GM11168 (cell line): Measurements from ENCODE around the gene WASF2.
"Not testable (repeated sequence)": the region's sequence is repeated elsewhere in the genome, so short reads cannot be mapped to it uniquely, and the experiment has no call there.

Experiments used
- in situ Hi-C: fragments of 300-500 bp; cut with MboI; formaldehyde crosslinking; loops from one replicate; pipeline ENCODE4 v1.12.0; 2022; ENCODE audit warnings: low sequenced_read_pairs; ENCODE audit not compliant: unreplicated experiment

The WASF2 gene

DNA sequence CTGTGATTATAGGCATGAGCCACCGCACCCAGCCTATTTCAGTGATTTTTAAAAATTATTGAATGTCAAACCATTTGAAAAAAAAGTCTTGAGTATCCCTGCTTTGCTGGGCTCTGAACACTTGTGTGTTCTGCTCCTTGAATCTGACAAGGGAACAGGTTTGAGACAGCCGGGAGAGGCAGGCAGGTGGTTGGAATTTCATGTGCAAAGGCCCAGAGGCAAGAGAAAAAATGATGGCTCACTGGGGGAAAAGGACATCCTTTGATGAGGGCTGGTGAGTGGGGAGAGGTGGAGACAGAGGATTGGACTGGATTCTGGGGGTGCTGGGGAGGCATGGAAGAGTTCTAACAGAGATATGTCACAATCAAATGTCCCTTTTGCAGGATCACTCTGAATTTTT is 13.1 kb upstream of the WASF2 start:
- in situ Hi-C loops: no loop called here

DNA sequence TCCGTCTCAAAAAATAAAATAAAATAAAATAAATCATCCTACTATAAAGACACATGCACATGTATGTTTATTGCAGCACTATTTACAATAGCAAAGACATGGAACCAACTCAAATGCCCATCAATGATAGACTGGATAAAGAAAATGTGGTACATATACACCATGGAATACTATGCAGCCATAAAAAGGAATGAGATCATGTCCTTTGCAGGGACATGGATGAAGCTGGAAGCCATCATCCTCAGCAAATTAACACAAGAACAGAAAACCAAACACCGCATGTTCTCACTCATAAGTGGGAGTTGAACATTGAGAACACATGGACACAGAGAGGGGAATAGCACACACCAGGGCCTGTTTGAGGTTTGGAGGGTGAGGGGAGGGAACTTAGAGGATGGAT is 11.2 kb upstream of the WASF2 start:
- in situ Hi-C loops: not testable (repeated sequence)

DNA sequence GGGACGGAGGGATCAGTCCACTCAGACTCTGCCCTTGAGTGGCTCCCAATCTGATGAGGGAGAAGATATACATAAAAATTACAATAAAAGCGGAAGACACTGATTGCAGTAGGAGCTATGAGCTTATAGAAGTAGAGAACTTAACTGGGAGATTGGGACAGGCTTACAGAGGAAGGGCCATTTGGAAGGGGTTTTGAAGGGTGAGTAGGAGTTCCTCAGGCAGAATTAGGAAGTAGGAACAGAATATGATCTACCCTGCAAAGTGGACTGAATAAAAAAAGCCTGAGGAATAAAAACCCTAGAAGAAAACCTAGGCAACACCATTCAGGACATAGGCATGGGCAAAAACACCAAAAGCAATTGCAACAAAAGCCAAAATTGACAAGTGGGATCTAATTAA is 9.2 kb upstream of the WASF2 start:
- in situ Hi-C loops: no loop called here

DNA sequence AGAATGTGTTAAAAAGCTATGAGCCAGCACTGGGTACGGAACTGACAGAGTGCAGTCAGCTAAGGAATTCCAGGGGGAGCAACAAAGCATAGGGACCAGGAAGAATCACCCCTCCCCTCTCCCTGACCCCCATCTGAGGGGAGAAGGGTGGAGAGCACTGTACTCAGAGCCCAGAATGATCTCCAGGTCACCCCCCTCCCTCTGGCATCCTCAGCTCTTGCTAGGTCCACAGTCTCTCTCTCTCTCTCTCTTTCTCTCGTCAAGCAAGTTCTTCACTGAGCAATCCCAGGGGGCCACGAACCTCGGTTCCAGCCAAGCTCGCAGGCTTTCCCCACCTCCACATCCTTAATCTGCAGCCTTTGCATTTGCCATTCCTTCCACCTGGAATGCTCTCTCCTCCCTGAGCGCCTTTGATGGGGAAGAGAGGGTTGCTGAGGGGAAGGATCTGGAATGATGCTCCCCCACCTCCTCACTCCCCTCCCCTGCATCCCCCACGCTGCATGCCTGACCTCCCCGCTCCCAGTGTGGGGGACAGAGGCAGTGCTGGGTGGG is 6.7 kb upstream of the WASF2 start:
- in situ Hi-C loops: no loop called here

DNA sequence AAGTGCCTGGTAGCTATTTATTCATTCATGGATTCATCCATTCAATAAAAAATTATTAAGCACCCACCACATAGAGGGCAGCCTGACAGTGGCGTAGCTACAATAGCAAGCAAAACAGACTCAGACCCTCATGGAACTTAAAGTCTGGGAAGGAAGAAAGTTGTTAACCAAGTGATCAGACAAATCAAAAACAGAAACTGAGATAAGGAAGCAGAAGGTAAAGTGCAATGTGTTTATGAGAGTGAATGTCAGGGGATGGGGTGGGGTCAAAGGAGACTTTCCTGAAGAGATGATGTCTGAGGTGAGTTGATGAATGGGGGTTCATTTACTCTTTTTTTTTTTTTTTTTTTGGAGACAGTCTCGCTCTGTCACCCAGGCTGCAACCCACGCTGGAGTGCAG is 2.8 kb upstream of the WASF2 start:
- in situ Hi-C loops: no loop called here

DNA sequence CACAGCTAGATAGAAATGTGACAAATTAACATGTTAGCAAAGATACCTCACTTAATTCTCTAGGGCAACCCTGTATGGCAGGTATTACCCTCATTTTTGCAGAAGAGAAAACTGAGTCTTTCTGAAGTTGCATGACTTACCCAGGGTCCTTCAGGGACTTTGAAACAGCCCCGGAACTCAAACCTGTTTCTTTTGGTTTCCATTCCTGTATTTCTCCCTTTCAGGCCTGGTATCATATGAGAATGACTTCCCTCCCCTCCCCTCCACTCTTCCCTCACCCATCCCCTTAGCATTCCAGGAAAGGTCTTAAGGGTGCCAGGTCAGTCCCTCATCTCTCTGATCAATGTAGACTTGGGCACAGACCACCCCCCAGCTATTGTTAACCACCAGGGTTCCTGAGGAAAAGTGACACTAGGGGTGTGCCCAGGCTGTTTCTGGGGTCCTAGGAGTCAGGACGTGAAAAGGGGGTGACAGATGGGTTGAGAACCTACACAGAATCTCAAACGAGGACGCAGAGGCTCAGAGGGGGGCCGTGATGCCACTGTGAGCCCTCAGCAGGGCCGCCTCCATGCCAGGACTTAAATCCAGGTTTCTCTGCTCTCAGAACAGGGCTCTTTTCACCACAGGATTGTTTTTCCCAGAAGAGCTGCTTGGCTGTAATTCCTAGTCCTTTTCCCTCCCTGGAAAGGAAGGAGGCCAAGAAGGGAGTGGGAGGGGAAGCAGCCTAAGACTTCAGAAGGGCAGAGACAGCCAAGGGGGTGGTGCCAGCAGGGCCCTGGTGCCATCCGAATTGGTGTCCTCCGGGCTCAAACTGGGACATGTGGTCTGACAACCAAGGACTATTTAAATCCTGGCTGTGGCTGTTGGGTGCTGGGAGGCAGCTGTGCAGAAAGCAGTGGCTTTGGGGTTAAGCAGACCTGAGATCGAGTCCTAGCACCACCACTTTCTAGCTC is 2.1 kb upstream of the WASF2 start:
- in situ Hi-C loops: no loop called here

DNA sequence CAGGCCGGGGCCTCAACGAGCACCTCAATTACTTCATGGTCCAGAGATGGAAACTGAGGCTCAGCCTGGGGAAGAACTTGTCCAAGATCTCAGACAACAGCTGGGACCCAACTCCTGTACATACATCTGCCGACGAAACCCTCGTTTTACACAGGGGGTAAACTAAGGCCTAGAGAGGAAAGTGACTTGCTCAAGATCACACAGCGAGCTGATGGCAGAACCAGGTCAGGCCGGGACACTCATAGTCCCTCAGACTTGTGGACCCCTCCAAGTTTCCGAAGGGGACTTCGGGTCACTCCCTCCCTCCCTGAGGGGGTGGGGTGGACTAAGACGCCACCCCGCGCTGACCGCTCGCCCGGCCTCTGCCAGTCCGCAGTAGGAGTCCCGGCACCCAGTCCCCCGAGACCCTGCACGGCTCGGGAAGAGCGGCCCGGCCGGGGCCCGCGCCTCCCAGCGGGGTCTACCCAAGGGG is 430 bp downstream of the WASF2 start:
- in situ Hi-C loops: no loop called here

DNA sequence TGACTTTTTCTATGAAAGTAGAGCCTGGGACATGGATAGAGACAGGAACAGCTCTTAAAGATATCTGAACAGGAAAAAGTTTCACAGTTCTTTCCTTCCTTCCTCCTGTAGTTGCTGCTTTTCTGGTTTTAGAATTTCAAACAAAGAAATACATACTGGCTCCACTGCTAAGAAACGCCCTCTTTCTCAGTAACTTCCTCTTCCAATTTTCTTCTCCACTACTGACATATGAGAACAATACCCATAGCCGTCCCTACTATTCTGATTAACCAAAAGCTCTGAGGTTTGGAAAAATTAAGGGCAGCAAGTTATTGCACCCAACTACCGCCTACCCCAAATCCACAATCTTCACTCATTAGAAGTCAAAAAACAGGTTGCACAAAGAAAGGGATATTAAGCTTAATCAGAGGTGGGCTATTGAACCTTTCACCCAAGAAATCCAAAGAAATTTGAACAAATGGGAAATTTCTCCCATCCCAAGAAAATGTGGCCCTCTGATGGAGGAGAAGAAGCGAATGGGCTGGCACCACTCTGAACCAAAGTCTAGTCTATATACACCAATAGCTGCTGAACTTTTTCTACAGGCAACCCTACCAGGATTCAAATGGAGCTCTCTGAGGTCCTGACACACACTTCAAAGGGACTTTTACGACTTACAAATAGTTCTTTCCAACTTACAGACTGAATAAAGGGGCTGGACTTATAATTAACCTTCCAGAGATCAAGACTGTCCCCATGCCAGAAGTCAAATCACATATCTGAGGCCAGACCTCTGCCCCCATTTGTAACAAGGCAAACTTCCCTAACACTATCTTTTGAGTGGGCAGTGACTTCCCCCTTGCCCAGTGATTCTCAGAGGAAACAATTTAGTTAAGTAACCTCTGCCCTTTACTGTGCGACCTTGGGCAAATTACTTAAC is 1.7 kb downstream of the WASF2 start:
- in situ Hi-C loops: no loop called here

DNA sequence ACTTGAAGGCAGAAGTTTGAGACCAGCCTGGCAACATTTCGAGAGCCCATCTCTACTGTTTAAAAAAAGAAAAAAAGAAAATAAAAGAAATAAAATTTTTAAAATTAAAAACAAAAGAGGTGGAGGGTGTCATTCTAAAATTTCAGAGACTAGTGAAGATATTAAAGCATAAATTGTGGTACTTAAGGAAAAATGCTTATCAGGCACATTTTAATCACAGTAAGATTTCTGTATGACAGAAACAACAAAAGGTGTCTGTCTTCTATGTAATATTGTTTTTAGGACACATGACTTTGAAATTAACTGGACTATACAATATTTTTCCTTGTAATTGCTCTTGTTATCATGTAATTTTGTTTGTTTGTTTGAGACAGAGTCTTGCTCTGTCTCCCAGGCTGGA is 4.6 kb downstream of the WASF2 start:
- in situ Hi-C loops: no loop called here

DNA sequence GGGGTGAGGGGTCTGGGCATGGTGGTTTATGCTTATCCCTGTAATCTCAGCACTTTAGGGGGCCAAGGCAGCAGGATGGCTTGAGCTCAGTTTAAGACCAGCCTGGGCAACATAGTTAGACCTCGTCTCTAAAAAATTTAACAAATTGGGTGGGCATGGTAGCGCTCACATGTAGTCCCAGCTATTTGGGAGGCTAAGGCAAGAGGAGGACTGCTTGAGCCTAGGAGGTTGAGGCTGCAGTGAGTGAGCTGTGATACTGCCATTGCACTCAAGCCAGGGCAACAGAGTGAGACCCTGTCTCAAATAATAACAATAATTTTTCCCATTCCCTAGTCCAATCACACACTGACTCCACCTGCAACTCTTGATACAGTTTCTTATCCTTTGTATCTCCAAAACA is 6.3 kb downstream of the WASF2 start:
- in situ Hi-C loops: no loop called here

DNA sequence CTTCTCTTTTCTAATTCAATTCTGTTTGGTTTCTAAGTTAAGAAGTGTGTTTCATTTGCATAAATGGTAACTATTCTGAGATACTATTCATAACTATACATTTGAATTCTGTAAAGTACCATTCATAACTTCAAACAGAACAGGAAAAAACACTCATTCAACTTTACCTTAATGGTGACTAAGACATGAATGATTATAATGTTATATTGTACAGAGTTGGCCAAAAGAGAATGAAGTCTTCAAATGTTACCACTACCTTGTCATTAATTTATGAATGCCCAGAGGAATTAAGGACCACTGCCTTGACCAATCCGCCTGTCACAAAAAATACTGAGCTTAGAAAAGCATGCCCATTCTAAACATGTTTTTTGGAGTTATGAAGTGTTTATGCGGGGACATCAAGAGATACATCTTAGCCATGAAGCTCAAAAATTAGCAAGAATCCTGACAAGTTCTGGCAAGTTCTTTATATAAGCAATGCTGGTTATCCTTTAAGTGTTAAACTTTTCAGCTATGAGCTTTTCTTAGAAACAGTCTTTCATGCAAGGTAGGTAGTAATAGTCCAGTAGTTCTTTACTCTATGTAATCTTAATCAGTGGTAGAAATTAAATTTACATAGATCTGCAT is 7.9 kb downstream of the WASF2 start:
- in situ Hi-C loops: no loop called here

DNA sequence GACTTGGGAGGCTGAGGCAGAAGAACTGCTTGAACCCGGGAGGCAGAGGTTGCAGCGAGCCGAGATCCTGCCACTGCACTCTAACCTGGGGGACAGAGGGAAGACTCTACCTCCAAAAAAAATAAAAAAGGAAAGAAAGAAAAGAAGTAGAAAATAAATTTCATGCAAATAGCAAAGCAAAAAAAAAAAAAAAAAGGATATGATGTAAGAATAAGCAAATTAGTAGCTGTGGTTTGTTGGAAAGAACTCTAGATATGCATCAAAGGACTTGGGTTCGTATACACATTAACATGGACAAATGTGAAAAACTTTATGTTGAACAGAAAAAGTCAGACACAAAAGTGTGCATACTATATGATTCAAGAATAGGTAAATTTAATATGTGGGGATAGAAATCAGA is 11.9 kb downstream of the WASF2 start:
- in situ Hi-C loops: no loop called here

DNA sequence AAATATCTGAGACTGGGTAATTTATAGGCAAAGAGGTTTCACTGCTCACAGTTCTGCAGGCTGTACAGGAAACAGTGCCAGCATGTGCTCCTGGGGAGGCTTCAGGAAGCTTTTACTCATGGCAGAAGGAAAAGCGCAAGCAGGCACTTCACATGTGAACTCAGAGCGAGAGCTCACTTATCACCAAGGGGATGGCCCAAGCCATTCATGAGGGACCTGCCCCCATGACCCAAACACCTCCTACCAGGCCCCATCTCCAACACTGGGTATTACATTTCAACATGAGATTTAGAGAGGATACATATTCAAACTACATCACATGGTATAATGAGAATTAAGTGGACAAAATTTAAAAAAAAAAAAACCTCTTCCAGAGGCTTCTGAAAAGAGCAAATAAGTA is 13.7 kb downstream of the WASF2 start:
- in situ Hi-C loops: no loop called here

DNA sequence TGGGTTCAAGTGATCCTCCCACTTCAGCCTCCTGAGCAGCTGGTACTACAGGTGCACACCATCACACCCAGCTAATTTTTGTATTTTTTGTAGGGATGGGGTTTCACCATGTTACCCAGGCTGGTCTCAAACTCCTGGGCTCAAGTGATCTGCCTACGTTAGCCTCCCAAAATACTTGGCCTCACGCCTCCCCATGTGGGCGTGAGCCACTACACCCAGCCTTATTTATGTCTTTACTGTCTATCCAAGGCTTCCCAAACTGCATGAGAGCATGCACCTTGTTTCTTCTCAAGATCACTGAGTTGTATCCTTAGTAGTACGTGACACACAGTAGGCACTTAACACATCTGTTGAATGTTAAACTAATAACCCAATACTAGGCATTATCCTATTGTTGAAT is 14.2 kb downstream of the WASF2 start:
- in situ Hi-C loops: no loop called here

DNA sequence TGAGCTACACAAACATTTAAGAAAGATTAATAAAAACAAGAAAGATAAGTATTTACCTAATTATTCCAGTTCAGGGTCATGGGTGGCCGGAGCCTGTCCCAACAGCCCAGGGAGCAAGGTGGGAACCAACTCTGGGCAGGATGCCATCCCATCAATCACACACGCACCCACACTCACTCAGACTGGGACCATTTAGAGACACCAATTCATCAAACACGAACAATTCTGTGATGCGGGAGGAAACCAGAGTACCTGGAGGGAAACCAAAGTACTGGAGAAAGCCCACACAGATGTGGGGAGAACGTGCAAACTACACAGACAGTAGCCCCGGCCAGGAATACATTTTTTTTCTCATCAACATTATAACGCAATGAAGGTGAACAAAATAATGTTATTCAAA is 16.2 kb downstream of the WASF2 start:
- in situ Hi-C loops: no loop called here

DNA sequence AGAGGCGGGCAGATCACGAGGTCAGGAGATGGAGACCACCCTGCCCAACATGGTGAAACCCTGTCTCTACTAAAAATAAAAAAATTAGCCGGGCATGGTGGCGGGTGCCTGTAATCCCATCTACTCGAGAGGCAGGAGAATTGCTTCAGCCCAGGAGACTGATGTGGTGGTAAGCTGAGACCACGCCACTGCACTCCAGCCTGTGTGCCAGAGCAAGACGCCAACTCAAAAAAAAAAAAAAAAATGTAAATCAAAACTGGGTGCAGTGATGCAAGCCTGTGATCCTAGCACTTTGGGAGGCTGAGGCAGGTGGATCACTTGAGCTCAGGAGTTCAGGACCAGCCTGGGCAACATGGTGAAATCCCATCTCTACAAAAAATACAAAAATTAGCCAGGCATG is 17.9 kb downstream of the WASF2 start:
- in situ Hi-C loops: not testable (repeated sequence)

DNA sequence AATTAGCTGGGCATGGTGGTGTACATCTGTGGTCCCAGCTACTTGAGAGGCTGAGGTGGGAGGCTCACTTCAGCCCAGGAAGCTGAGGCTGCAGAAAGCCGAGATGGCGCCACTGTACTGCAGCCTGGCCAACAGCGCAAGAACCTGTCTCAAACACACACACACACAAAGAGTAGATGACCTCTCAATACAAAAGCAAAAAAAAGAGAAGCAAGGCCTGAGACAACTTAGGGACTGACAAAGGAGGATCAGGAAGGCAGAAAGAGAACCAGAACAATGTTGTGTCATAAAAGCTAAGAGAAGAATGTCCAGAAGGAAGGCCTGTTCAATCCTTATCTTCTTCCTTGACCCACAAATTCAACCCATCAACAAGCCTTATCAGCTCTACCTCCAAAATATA is 18.5 kb downstream of the WASF2 start:
- in situ Hi-C loops: no loop called here

DNA sequence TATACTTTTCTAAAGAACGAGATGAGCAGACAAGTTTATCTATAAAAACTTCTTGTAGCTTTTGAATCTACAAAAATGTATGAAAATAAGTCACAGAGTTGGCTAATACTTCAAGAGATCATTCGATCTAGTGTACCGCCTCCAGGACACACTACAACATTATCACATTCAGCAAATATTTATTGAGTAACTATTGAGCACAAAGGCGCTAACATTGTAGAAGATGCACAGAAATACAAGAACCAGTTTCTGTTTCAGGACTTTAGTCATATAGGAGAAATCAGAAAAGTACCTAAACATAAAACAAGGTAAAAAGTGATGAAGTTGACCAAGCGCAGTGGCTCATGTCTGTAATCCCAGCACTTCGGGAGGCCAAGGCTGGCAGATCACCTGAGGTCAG is 20.6 kb downstream of the WASF2 start:
- in situ Hi-C loops: no loop called here

DNA sequence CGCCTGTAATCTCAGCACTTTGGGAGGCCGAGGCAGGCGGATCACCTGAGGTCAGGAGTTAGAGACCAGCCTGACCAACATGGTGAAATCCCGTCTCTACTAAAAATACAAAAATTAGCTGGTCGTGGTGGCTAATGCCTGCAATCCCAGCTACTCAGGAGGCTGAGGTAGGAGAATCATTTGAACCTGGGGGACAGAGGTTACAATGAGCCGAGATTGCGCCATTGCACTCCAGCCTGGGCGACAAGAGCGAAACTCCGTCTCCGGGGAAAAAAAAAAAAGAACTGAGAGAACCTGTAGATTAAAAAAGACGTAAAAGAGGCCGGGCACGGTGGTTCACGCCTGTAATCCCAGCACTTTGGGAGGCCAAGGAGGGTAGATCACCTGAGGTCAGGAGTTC is 21.6 kb downstream of the WASF2 start:
- in situ Hi-C loops: not testable (repeated sequence)

DNA sequence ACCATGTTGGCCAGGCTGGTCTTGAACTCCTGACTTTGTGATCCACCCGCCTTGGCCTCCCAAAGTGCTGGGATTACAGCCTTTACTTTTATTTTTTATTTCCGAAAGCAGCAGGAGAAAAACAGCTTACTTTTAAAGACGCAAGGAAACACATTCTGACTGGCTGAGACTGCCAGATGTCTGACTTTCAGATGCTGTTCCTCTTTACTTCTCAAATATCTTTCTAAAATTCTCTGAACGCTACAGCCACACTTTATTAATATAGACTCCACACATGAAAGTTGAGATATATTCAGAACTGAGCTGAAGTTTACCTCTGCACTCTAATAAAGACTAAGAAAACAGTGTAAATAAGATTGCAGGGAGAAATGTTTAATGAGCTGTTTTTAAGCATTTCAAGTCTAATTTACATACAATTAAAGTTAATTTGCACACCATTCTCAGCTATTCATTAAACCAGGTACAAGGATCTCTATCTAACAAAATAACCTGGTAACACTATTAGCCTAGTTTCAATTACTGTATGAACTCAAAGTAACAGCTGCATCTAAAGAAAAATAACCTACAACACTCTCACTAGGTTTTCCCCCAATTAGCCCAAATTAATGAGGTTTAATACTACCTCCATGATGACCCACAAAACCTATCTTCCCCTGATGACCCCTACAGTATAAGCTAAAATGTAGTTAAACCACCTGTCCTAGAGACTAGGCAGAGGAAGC is 24.9 kb downstream of the WASF2 start:
- in situ Hi-C loops: no loop called here
